ENCODE data around the gene B9D2.

The B9D2 gene

GRCh38 chr19:41321600-41322270 lies 42.2 kb downstream of the B9D2 start:
- TF ChIP-seq CTCF (IDR thresholded peaks at IDR 0.05; ENCODE audit: insufficient read depth, low read length, missing control alignments): peak; percentile 72
- DNase-seq (ENCODE audit: low read depth, low spot score): no peak
- ChIA-PET CTCF (interaction anchor here (0.7 to 7.9 kb wide), 21 partner anchors 9 to 249 kb away, joined by 3 to 53 read pairs (median 5); partner anchors contain the start of genes B3GNT8, B9D2 and BCKDHA), POLR2A (interaction anchor here (0.9 to 3.3 kb wide), 4 partner anchors 11 to 118 kb away, joined by 3 to 9 read pairs (median 6); partner anchors contain the start of genes B3GNT8, CCDC97 and DMAC2)
- no peak overlapping the region for H3K4me3 ChIP-seq (ENCODE audit: low read depth, low read length)

- TF ChIP-seq CTCF (IDR thresholded peaks at IDR 0.05; ENCODE audit: insufficient read depth, low read length, missing control alignments): no peak
- H3K4me3 ChIP-seq (ENCODE audit: low read depth, low read length): no peak overlapping the region
- ChIA-PET CTCF (interaction anchor here (1.0 to 7.9 kb wide), 13 partner anchors 8 to 249 kb away, joined by 3 to 53 read pairs (median 5); partner anchors contain the start of genes B9D2, BCKDHA and DMAC2), POLR2A (interaction anchor here (0.9 to 1.6 kb wide), 2 partner anchors 10 to 89 kb away, joined by 3 to 9 read pairs; partner anchors contain the start of gene CCDC97)
- DNase-seq (ENCODE audit: low read depth, low spot score): no peak
Measured at GRCh38 chr19:41321204-41321599, 42.7 kb downstream of the B9D2 start.

GRCh38 chr19:41320568-41320967 lies 43.4 kb downstream of the B9D2 start:
- ChIA-PET CTCF (interaction anchor here (1.0 to 7.9 kb wide), 5 partner anchors 9 to 119 kb away, joined by 3 to 53 read pairs (median 5); partner anchors contain the start of genes B9D2 and DMAC2), POLR2A (interaction anchor here (0.6 kb wide), 1 partner anchor 10 kb away, joined by 3 read pairs; no protein-coding TSS in a partner anchor)
- no peak for TF ChIP-seq CTCF (IDR thresholded peaks at IDR 0.05; ENCODE audit: insufficient read depth, low read length, missing control alignments)
- DNase-seq (ENCODE audit: low read depth, low spot score): no peak
- no peak overlapping the region for H3K4me3 ChIP-seq (ENCODE audit: low read depth, low read length)

- POLR2A ChIA-PET: interaction anchor here (0.6 kb wide), 1 partner anchor 9 kb away, joined by 3 read pairs; no protein-coding TSS in a partner anchor
Measured at GRCh38 chr19:41320185-41320518, 43.8 kb downstream of the B9D2 start.

GRCh38 chr19:41319500-41320184 lies 44.3 kb downstream of the B9D2 start:
- POLR2A ChIA-PET: no interaction called here
- no peak overlapping the region for H3K4me3 ChIP-seq (ENCODE audit: low read depth, low read length)
- no peak for DNase-seq (ENCODE audit: low read depth, low spot score)
- TF ChIP-seq CTCF (IDR thresholded peaks at IDR 0.05; ENCODE audit: insufficient read depth, low read length, missing control alignments): no peak
- CTCF ChIA-PET: interaction anchor here (1.5 to 7.9 kb wide), 2 partner anchors 12 to 33 kb away, joined by 5 to 53 read pairs; no protein-coding TSS in a partner anchor

More at GRCh38 chr19:41320185-41320518, 43.8 kb downstream of the B9D2 start:
- no peak for DNase-seq (ENCODE audit: low read depth, low spot score)
- no peak for TF ChIP-seq CTCF (IDR thresholded peaks at IDR 0.05; ENCODE audit: insufficient read depth, low read length, missing control alignments)
- CTCF ChIA-PET: interaction anchor here (1.1 to 7.9 kb wide), 4 partner anchors 9 to 44 kb away, joined by 3 to 53 read pairs (median 9); partner anchors contain the start of gene B9D2
- no peak overlapping the region for H3K4me3 ChIP-seq (ENCODE audit: low read depth, low read length)

Data from AG04449 (cell line).